ENCODE data around the gene HNF1A. TPM values are rescaled to one million over a fixed set of nuclear protein-coding genes. Genes with fewer than 3 reads are reported as not detected.
A peak's percentile ranks its signal among the peaks of the same experiment; 100 is the strongest.

The HNF1A gene
- total RNA-seq, 1 experiment from 2014 or later: not detected

DNA sequence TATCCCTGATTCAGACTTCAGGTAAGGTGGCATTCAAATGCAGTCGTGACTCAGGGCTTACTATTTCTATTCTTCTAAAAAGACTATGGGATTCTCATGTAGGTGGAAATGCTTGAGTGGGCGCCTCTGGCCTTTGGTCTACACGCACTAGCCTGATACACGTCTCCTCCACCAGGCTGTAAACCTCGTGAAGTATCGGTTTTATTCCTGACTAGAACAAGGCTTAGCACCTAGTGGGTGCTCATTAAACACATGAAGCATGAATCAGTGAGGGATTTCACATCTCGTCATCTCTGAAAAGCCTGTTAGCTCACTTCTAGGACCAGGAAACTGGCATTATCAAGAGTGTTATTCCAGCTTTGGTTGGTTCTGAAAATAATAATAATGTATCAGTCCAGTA lies 17.7 kb upstream of the HNF1A start:
- CTCF ChIA-PET: interaction anchor here (0.6 kb wide), 1 partner anchor 14 kb away, joined by 5 read pairs; no protein-coding TSS in a partner anchor
- H3K4me1 ChIP-seq (ENCODE audit: control insufficient read depth in 1 of 2, insufficient read depth in 2 of 2, low read length in 2 of 2): peaks cover 11 to 46% of the 10 kb centered on the region in 2 experiments

DNA sequence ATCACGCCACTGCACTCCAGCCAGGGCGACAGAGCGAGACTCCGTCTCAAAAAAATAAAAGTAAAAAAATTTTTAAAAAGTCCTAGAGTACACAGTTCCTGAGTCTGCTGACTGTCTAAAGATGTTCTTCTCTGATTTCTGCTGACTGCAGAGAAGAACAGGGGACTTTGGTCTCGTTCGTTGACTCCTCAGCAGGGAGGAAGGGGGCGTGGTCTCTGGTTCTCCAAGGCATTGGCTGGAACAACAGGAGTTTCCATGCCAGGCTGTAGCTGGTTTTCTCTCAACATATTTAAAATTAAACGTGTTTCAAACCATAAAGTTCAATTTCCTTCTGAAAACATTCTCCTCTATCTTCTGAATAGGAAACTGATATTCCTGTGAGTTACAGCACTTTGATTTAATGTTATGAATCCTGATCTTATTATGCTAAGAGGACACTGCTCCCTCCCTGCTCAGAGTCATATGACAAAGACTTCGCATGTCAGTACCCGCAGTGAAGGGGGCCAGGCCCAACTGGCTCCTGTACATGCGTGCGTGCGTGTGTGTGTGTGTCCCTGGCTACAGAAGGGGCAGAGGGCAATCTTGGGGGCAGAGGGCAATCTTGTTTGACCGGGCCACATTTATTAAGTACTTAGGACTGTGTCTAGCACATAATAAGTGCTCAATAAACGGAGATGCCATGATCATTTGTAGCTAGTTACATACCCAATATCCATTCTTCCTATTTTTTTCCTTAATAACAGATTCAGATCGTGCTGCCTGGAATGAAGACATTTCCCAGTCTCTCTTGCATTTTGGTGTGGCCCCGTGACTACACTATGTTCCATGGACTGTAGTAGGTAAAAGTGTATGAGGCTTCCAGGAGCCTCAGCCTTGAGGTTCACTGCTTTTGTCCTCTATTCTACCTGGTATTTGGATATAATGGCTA lies 16.5 kb upstream of the HNF1A start:
- ATAC-seq (no peak), DNase-seq (ENCODE audit: low read depth, low spot score) (no peak)
- Histone ChIP-seq H4K20me1 (ENCODE audit: insufficient read depth) (no peaks in the 10 kb centered on the region), H3K4me2 (ENCODE audit: low read length) (peak overlapping the region; percentile 12), H3K9ac (ENCODE audit: low read length) (no peak overlapping the region), H3K9me2 (ENCODE audit: insufficient read depth) (no peaks in the 10 kb centered on the region), H2AFZ (ENCODE audit: low read depth, low read length, poor library complexity, severe bottlenecking) (peak overlapping the region; percentile 85), H3K79me2 (ENCODE audit: insufficient read depth, low read length) (no peaks in the 10 kb centered on the region), H3K4me3 (replicated peaks in 1 of 2; ENCODE audit: low read depth in 1 of 2, low read length in 2 of 2) (no peak overlapping the region), H3K9me3 (ENCODE audit: control insufficient read depth in 1 of 2, insufficient read depth in 1 of 2, low read depth in 1 of 2, low read length in 2 of 2) (no peaks in the 10 kb centered on the region), H3K36me3 (ENCODE audit: control insufficient read depth in 1 of 2, insufficient read depth in 2 of 2, low read length in 2 of 2) (no peaks in the 10 kb centered on the region), H3K27me3 (ENCODE audit: insufficient read depth, low read length) (no peaks in the 10 kb centered on the region), H3K4me1 (ENCODE audit: control insufficient read depth in 1 of 2, insufficient read depth in 2 of 2, low read length in 2 of 2) (peaks cover 11 to 45% of the 10 kb centered on the region in 2 experiments), H3K27ac (ENCODE audit: low read depth, low read length) (no peak overlapping the region)
- RAD21 ChIA-PET (ENCODE audit: low non-redundant PET in 1 of 2, low total read pairs in 2 of 2, uncharacterized antibody in 2 of 2, unreplicated experiment in 2 of 2): no interaction called here
- intact Hi-C loops (cut with micrococcal nuclease): loop anchor here (1.0 kb wide), 1 partner anchor 9 kb away; no protein-coding TSS in a partner anchor
- BruUV-seq (replicated peaks): no TSS peak
- CTCF ChIA-PET: interaction anchor here (1.0 to 3.2 kb wide), 2 partner anchors 10 to 313 kb away, joined by 3 to 14 read pairs; no protein-coding TSS in a partner anchor
- POLR2A ChIA-PET: no interaction called here
- TF ChIP-seq EGR1 (IDR thresholded peaks at IDR 0.05; ENCODE audit: low read depth) (no peak), ZNF274 (IDR thresholded peaks at IDR 0.05; ENCODE audit: low read depth, low read length) (no peak), TCF7L2 (IDR thresholded peaks at IDR 0.05; ENCODE audit: borderline replicate concordance, extremely low read depth, insufficient read depth, insufficient read length) (no peak), RAD21 (IDR thresholded peaks at IDR 0.05; ENCODE audit: low read depth) (no peak), EZH2phosphoT487 (IDR thresholded peaks at IDR 0.05; ENCODE audit: borderline replicate concordance) (no peak), POLR2A (IDR thresholded peaks at IDR 0.05; ENCODE audit: borderline replicate concordance, extremely low read depth, insufficient read depth, insufficient read length) (no peak), ZFX (IDR thresholded peaks at IDR 0.05) (no peak), SP1 (IDR thresholded peaks at IDR 0.05; ENCODE audit: low read depth) (no peak)
- TF ChIP-seq, protein P1, sequence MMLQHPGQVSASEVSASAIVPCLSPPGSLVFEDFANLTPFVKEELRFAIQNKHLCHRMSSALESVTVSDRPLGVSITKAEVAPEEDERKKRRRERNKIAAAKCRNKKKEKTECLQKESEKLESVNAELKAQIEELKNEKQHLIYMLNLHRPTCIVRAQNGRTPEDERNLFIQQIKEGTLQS (IDR thresholded peaks at IDR 0.05): no peak
- TF ChIP-seq, protein P2, sequence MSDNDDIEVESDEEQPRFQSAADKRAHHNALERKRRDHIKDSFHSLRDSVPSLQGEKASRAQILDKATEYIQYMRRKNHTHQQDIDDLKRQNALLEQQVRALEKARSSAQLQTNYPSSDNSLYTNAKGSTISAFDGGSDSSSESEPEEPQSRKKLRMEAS (IDR thresholded peaks at IDR 0.05): no peak
- TF ChIP-seq, protein P3, sequence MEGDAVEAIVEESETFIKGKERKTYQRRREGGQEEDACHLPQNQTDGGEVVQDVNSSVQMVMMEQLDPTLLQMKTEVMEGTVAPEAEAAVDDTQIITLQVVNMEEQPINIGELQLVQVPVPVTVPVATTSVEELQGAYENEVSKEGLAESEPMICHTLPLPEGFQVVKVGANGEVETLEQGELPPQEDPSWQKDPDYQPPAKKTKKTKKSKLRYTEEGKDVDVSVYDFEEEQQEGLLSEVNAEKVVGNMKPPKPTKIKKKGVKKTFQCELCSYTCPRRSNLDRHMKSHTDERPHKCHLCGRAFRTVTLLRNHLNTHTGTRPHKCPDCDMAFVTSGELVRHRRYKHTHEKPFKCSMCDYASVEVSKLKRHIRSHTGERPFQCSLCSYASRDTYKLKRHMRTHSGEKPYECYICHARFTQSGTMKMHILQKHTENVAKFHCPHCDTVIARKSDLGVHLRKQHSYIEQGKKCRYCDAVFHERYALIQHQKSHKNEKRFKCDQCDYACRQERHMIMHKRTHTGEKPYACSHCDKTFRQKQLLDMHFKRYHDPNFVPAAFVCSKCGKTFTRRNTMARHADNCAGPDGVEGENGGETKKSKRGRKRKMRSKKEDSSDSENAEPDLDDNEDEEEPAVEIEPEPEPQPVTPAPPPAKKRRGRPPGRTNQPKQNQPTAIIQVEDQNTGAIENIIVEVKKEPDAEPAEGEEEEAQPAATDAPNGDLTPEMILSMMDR (IDR thresholded peaks at IDR 0.05 in 2 of 3, conservative IDR thresholded peaks at IDR 0.05 in 1 of 3; ENCODE audit: borderline replicate concordance in 1 of 3, insufficient read depth in 1 of 3, low read depth in 2 of 3, low read length in 2 of 3): no peak

More for the DNA sequence above, 17.7 kb upstream of the HNF1A start:
- Histone ChIP-seq H3K4me3 (replicated peaks in 1 of 2; ENCODE audit: low read depth in 1 of 2, low read length in 2 of 2) (no peak overlapping the region), H3K79me2 (ENCODE audit: insufficient read depth, low read length) (no peaks in the 10 kb centered on the region), H3K27me3 (ENCODE audit: insufficient read depth, low read length) (no peaks in the 10 kb centered on the region), H3K4me2 (ENCODE audit: low read length) (peak overlapping the region; percentile 75; the same call in 1 of the 2 replicates), H3K9me3 (ENCODE audit: control insufficient read depth in 1 of 2, insufficient read depth in 1 of 2, low read depth in 1 of 2, low read length in 2 of 2) (no peaks in the 10 kb centered on the region), H2AFZ (ENCODE audit: low read depth, low read length, poor library complexity, severe bottlenecking) (no peak overlapping the region), H4K20me1 (ENCODE audit: insufficient read depth) (no peaks in the 10 kb centered on the region), H3K36me3 (ENCODE audit: control insufficient read depth in 1 of 2, insufficient read depth in 2 of 2, low read length in 2 of 2) (no peaks in the 10 kb centered on the region), H3K9ac (ENCODE audit: low read length) (no peak overlapping the region), H3K9me2 (ENCODE audit: insufficient read depth) (no peaks in the 10 kb centered on the region), H3K27ac (ENCODE audit: low read depth, low read length) (no peak overlapping the region)
- TF ChIP-seq YY1 (IDR thresholded peaks at IDR 0.05; ENCODE audit: extremely low read depth, insufficient replicate concordance, low read depth, low read length) (no peak), ELF1 (IDR thresholded peaks at IDR 0.05; ENCODE audit: borderline replicate concordance, low read depth) (no peak), EZH2 (IDR thresholded peaks at IDR 0.05) (no peak)
- TF ChIP-seq, protein P4, sequence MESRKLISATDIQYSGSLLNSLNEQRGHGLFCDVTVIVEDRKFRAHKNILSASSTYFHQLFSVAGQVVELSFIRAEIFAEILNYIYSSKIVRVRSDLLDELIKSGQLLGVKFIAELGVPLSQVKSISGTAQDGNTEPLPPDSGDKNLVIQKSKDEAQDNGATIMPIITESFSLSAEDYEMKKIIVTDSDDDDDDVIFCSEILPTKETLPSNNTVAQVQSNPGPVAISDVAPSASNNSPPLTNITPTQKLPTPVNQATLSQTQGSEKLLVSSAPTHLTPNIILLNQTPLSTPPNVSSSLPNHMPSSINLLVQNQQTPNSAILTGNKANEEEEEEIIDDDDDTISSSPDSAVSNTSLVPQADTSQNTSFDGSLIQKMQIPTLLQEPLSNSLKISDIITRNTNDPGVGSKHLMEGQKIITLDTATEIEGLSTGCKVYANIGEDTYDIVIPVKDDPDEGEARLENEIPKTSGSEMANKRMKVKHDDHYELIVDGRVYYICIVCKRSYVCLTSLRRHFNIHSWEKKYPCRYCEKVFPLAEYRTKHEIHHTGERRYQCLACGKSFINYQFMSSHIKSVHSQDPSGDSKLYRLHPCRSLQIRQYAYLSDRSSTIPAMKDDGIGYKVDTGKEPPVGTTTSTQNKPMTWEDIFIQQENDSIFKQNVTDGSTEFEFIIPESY (IDR thresholded peaks at IDR 0.05; ENCODE audit: extremely low read depth, insufficient replicate concordance, low read length): no peak
- intact Hi-C loops (cut with micrococcal nuclease): no loop called here
- DNase-seq (ENCODE audit: low read depth, low spot score) (no peak), ATAC-seq (no peak)
- BruUV-seq (replicated peaks): no TSS peak
- POLR2A ChIA-PET: no interaction called here
- RAD21 ChIA-PET (ENCODE audit: low non-redundant PET in 1 of 2, low total read pairs in 2 of 2, uncharacterized antibody in 2 of 2, unreplicated experiment in 2 of 2): no interaction called here
